Body of pancreas (tissue), 4 donors: Measurements from ENCODE around the gene ITPR2.

Experiments
- POLR2A ChIP-seq, 3 donors: fragments of 450-650 bp; IDR thresholded peaks; one replicate each; pipeline ENCODE4 v1.6.1; 2016; ENCODE audit warnings: antibody characterized with exemption in 3 of 3, mild to moderate bottlenecking in 2 of 3
- TF ChIP-seq, protein P1 (sequence below), 7 experiments: fragments of 450-650 bp in 4 of 7; fragments of 200-600 bp in 3 of 7; sonication (generic) in 3 of 7; IDR thresholded peaks; one replicate each; pipeline ENCODE4 v1.5.1; 2016 to 2019; ENCODE audit warnings: antibody characterized with exemption in 7 of 7

DNA sequence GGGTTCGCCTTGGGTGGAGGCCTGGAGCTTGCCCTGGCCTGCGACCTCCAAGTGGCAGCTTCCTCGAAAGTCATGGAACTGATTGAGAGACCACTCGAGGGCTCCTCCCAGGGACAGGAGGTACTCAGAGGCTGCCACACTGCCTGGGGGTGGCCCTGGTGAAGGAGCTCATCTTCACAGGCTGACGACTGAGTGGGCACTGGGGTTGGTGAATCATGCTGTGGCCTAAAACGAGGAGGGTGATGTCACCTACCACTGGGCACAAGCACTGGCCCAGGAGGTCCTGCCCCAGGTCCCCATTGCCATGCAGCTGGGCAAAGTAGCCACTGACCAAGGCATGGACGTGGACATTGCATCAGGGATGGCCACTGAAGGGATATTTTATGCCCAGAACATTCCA, 32.1 kb downstream of the ITPR2 start:
- TF ChIP-seq, protein P1, sequence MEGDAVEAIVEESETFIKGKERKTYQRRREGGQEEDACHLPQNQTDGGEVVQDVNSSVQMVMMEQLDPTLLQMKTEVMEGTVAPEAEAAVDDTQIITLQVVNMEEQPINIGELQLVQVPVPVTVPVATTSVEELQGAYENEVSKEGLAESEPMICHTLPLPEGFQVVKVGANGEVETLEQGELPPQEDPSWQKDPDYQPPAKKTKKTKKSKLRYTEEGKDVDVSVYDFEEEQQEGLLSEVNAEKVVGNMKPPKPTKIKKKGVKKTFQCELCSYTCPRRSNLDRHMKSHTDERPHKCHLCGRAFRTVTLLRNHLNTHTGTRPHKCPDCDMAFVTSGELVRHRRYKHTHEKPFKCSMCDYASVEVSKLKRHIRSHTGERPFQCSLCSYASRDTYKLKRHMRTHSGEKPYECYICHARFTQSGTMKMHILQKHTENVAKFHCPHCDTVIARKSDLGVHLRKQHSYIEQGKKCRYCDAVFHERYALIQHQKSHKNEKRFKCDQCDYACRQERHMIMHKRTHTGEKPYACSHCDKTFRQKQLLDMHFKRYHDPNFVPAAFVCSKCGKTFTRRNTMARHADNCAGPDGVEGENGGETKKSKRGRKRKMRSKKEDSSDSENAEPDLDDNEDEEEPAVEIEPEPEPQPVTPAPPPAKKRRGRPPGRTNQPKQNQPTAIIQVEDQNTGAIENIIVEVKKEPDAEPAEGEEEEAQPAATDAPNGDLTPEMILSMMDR (IDR thresholded peaks at IDR 0.05), result no peak
- TF ChIP-seq POLR2A (IDR thresholded peaks at IDR 0.05), result no peak
